HG02588 (cell line): Measurements from ENCODE around the gene SLC6A3.
"Not testable (repeated sequence)": the region's sequence is repeated elsewhere in the genome, so short reads cannot be mapped to it uniquely, and the experiment has no call there.

Source experiments
- ATAC-seq: cut with Tn5 transposase; IDR thresholded peaks from one replicate; pipeline ENCODE4 v1.9.1; 2021; ENCODE audit warnings: mild to moderate bottlenecking, moderate library complexity; ENCODE audit not compliant: unreplicated experiment

The SLC6A3 gene

GRCh38 chr5:1376981-1377380 is 68.3 kb downstream of the SLC6A3 start:
- ATAC-seq = no peak

- no peak for ATAC-seq
Measured at GRCh38 chr5:1375871-1376810, 69.1 kb downstream of the SLC6A3 start.

GRCh38 chr5:1374679-1375055 is 70.6 kb downstream of the SLC6A3 start:
- no peak for ATAC-seq

GRCh38 chr5:1374030-1374678 is 71.1 kb downstream of the SLC6A3 start:
- ATAC-seq = no peak

- ATAC-seq = not testable (repeated sequence)
Measured at GRCh38 chr5:1371972-1372342, 73.3 kb downstream of the SLC6A3 start.

GRCh38 chr5:1371218-1371971 is 73.8 kb downstream of the SLC6A3 start:
- no peak for ATAC-seq

- no peak for ATAC-seq
Measured at GRCh38 chr5:1370006-1370405, 75.2 kb downstream of the SLC6A3 start.

GRCh38 chr5:1368756-1369155 is 76.5 kb downstream of the SLC6A3 start:
- no peak for ATAC-seq

- no peak for ATAC-seq
Measured at GRCh38 chr5:1368236-1368635, 77.0 kb downstream of the SLC6A3 start.

- no peak for ATAC-seq
Measured at GRCh38 chr5:1367149-1367548, 78.1 kb downstream of the SLC6A3 start.

GRCh38 chr5:1366514-1366913 is 78.7 kb downstream of the SLC6A3 start:
- no peak for ATAC-seq

- no peak for ATAC-seq
Measured at GRCh38 chr5:1364211-1364610, 81.0 kb downstream of the SLC6A3 start.

- ATAC-seq = no peak
Measured at GRCh38 chr5:1363581-1363980, 81.7 kb downstream of the SLC6A3 start.

- no peak for ATAC-seq
Measured at GRCh38 chr5:1363160-1363559, 82.1 kb downstream of the SLC6A3 start.

GRCh38 chr5:1362242-1363015 is 82.8 kb downstream of the SLC6A3 start:
- no peak for ATAC-seq

GRCh38 chr5:1360861-1361260 is 84.4 kb downstream of the SLC6A3 start:
- no peak for ATAC-seq

- ATAC-seq = not testable (repeated sequence)
Measured at GRCh38 chr5:1360367-1360766, 84.9 kb downstream of the SLC6A3 start.

- ATAC-seq = no peak
Measured at GRCh38 chr5:1359713-1360112, 85.5 kb downstream of the SLC6A3 start.

- no peak for ATAC-seq
Measured at GRCh38 chr5:1359031-1359645, 86.1 kb downstream of the SLC6A3 start.

- ATAC-seq = no peak
Measured at GRCh38 chr5:1358726-1359025, 86.6 kb downstream of the SLC6A3 start.
